ENCODE measurements around the gene SNX13. TPM values are rescaled to one million over a fixed set of nuclear protein-coding genes. Genes with fewer than 3 reads are reported as not detected.

Gene SNX13
- total RNA-seq, 4 donors from 2014 or later, result 74.9 to 154 (median 107) TPM

- intact Hi-C loops (cut with DNase I; ENCODE audit: low total_unique reads), result no loop called here
- no peak for TF ChIP-seq POLR2A (IDR thresholded peaks at IDR 0.05)
- TF ChIP-seq CTCF (IDR thresholded peaks at IDR 0.05 in 4 of 5, conservative IDR thresholded peaks at IDR 0.05 in 1 of 5), result no peak
- H3K4me3 ChIP-seq, result no peak overlapping the region
- in situ Hi-C loops (cut with MboI; ENCODE audit: low sequenced_read_pairs in 4 of 4), result no loop called here
- no peak for DNase-seq
- no peaks in the 10 kb centered on the region for H3K36me3 ChIP-seq
- no peaks in the 10 kb centered on the region for H3K9me3 ChIP-seq
- no peak for ATAC-seq
- no peaks in the 10 kb centered on the region for H3K27me3 ChIP-seq
- H3K27ac ChIP-seq, result no peak overlapping the region
- H3K4me1 ChIP-seq, result peaks cover 14 to 31% of the 10 kb centered on the region in 2 donors
These were observed 22.5 kb downstream of the SNX13 start for GRCh38 chr7:17917842-17918241.

GRCh38 chr7:17916786-17917185, 23.5 kb downstream of the SNX13 start:
- in situ Hi-C loops (cut with MboI; ENCODE audit: low sequenced_read_pairs in 4 of 4) (no loop called here), intact Hi-C loops (cut with DNase I; ENCODE audit: low total_unique reads) (no loop called here)
- Histone ChIP-seq H3K36me3 (no peaks in the 10 kb centered on the region), H3K27me3 (no peaks in the 10 kb centered on the region), H3K4me3 (no peak overlapping the region), H3K9me3 (no peaks in the 10 kb centered on the region), H3K27ac (no peak overlapping the region), H3K4me1 (peaks cover 17 to 24% of the 10 kb centered on the region in 2 donors)
- DNase-seq (no peak), ATAC-seq (no peak)
- TF ChIP-seq POLR2A (IDR thresholded peaks at IDR 0.05) (no peak), CTCF (IDR thresholded peaks at IDR 0.05 in 4 of 5, conservative IDR thresholded peaks at IDR 0.05 in 1 of 5) (no peak)

GRCh38 chr7:17915796-17916195, 24.5 kb downstream of the SNX13 start:
- Histone ChIP-seq H3K4me1 (peaks cover 12 to 20% of the 10 kb centered on the region in 2 donors), H3K4me3 (no peak overlapping the region), H3K9me3 (no peaks in the 10 kb centered on the region), H3K27ac (no peak overlapping the region), H3K36me3 (no peaks in the 10 kb centered on the region), H3K27me3 (no peaks in the 10 kb centered on the region)
- intact Hi-C loops (cut with DNase I; ENCODE audit: low total_unique reads), result no loop called here
- in situ Hi-C loops (cut with MboI; ENCODE audit: low sequenced_read_pairs in 4 of 4), result no loop called here
- no peak for DNase-seq
- no peak for TF ChIP-seq CTCF (IDR thresholded peaks at IDR 0.05 in 4 of 5, conservative IDR thresholded peaks at IDR 0.05 in 1 of 5)
- TF ChIP-seq POLR2A (IDR thresholded peaks at IDR 0.05), result no peak
- ATAC-seq, result no peak

- no peaks in the 10 kb centered on the region for H3K27me3 ChIP-seq
- H3K4me3 ChIP-seq, result no peak overlapping the region
- H3K4me1 ChIP-seq, result peaks cover 12 to 20% of the 10 kb centered on the region in 2 donors
- H3K36me3 ChIP-seq, result no peaks in the 10 kb centered on the region
- no peak overlapping the region for H3K27ac ChIP-seq
- in situ Hi-C loops (cut with MboI; ENCODE audit: low sequenced_read_pairs in 4 of 4) (no loop called here), intact Hi-C loops (cut with DNase I; ENCODE audit: low total_unique reads) (no loop called here)
- H3K9me3 ChIP-seq, result no peaks in the 10 kb centered on the region
- ATAC-seq (no peak), DNase-seq (no peak)
- no peak for TF ChIP-seq POLR2A (IDR thresholded peaks at IDR 0.05)
- no peak for TF ChIP-seq CTCF (IDR thresholded peaks at IDR 0.05 in 4 of 5, conservative IDR thresholded peaks at IDR 0.05 in 1 of 5)
These were observed 25.1 kb downstream of the SNX13 start for GRCh38 chr7:17915168-17915567.

- H3K36me3 ChIP-seq, result no peaks in the 10 kb centered on the region
- DNase-seq, result no peak
- in situ Hi-C loops (cut with MboI; ENCODE audit: low sequenced_read_pairs in 4 of 4), result no loop called here
- intact Hi-C loops (cut with DNase I; ENCODE audit: low total_unique reads), result no loop called here
- TF ChIP-seq CTCF (IDR thresholded peaks at IDR 0.05 in 4 of 5, conservative IDR thresholded peaks at IDR 0.05 in 1 of 5), result no peak
- no peak for TF ChIP-seq POLR2A (IDR thresholded peaks at IDR 0.05)
- H3K27me3 ChIP-seq, result no peaks in the 10 kb centered on the region
- H3K4me3 ChIP-seq, result no peak overlapping the region
- H3K4me1 ChIP-seq, result peaks cover 12 to 20% of the 10 kb centered on the region in 2 donors
- no peak overlapping the region for H3K27ac ChIP-seq
- no peak for ATAC-seq
- H3K9me3 ChIP-seq, result no peaks in the 10 kb centered on the region
These were observed 27.0 kb downstream of the SNX13 start for GRCh38 chr7:17913250-17913649.
